Stimulated activated CD8-positive, alpha-beta memory T cell treated with anti-CD3 and anti-CD28 coated beads, Interleukin-7, amount 100 ng/mL, for 1 hour (primary cell): ENCODE results near the gene VPS13D.

ENCODE experiments used
- DNase-seq, 2 donors: peaks; one replicate each; pipeline ENCODE4 v3.0.0-alpha.2; 2020; ENCODE audit warnings: low read depth in 2 of 2

VPS13D gene

DNA sequence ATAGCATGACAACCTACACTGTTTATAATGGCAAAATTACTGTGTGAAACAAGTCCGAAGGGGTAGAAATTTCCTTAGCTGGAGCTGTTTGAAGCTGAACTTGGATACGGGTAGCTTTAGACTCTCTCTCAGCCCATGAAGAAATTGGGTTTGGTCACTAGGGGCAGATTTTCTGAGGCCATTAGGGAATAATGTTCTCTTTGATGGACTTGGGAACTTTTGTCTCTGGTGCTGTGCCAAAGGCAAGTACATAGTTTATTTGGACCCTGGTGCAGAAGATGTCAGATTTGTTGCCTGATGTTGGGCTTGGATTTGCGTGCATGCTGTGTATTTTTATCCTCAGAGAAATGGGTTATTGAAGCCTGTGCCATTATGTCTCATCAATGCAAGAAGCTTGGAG, 109.6 kb downstream of the VPS13D start:
- no peak for DNase-seq

DNA sequence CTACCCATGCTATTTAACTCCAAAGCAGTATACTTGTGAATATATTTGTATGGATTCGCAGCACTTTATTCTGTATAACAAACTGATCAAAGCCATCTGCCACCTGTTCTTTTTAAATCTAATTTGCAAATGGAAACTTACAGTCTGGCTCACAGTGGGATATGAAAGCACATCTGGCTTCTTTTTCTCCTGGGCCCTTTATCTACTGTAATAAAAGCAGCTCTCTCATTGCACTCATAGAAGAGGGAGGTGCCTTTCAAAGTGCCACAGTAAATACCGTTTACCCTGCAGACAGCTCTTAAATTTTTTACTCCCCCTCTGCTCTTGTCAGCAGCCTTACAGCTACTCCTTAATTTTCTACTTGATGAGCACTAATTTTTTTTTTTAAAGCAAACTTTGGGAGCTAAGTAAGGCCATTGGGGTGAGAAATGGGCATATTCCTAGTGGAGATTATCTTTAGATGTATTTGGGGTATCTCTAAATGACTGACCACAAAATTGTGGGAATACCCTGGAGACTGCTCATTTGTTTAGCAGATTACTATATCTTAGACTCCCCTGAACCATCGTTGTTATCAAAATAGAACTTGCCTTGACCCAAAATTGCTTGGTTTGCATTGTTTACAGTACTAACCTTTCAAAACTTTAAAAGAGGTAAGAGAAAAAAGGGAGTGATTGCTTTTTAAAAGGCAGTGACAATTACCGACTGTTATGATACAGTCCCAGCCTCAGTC, 110.1 kb downstream of the VPS13D start:
- no peak for DNase-seq

DNA sequence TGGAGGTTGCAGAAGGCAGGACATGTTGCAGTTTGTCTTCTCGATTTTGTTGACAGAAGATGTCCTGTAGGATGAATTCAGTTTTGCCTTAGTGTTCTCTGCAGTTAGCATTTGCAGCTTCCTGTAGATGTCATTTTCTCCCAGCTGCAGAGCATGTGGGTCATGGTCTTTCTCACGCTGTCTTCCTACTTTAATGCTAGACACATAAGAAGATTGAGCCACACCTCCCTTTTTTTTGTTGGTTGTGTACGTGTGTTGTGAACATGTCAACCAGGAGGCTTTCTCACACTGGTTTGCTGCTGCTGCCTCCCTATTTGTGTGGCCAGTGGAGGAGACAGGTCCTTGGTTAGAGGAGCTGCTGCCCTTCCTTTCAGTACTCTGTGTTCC, 110.7 kb downstream of the VPS13D start:
- DNase-seq, result no peak

DNA sequence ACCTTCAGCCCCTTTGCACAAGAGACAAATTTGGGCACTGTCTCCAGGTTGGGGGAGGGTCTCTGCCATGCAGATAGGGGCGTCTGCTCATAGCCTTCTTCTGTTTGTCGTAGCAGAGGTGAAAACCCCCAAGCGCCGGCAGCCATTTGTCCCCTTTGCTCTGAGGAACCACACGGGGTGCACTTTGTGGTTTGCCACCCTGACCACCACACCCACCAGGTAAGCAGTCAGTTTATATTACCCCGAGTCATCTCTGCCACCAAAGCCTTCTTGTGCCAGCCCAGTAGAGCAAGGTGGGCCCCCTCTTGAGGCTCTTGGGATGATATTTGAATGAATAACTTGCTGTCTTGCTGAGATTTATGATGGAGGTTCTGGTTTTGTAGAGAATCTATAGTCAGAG, 111.8 kb downstream of the VPS13D start:
- DNase-seq, result no peak

DNA sequence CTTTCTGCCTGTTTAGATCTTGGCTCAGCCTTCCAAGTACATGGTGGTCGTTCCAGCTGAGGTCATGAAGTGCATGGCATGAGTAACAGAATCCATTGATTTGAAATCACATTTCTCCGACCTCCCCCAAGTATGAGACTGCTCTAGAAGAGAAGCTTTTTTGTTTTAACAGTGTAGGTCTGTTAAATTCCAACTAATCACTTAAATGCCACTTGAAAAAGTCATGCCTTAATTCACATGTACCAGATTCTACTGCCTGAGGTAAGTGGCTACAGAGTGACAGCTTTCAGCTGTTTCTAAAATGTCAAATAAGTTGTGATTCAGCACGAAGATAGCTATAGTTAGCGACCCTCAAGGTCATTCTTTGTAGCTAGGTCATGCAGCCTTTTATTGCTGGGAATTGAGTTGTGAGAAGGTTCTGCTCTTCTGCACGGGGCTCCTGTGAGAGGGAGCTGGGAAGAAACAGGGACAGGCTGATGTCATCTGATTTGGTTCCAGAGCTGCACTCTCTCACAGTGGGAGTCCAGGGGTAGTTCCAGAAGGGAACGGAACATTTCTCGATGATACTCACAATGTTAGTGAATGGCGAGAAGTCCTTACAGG, 112.7 kb downstream of the VPS13D start:
- DNase-seq, result no peak

DNA sequence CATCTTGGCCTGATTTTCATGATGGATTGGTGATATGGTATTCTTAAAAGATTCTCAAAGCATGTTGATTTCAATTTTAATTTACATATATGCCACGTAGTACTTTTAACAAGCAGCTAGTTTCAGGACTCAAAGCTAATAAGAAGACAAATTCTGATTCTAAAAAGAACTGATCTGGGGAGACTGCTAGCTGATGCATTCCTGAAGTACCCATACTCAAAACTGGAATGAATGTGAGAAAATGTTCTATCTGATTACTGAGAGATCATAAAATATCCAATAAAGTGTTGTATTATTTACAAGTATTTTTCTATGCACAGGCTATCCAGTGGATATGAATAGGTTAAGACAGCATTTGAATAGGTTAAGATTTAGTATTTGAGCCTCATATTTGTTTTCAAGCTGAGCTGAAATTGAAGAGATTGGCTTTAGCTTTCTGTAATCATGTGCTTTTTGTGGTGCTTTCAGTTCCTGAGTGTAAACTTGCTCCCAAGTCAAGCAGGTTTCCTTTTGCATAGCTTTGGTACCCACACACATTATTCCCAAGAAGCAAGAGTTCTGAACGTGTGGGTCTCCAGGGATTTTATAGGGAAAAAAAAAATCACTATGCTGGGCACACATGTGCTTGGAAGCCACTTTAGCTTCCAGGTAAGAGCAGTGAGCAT, 114.1 kb downstream of the VPS13D start:
- DNase-seq, result no peak

DNA sequence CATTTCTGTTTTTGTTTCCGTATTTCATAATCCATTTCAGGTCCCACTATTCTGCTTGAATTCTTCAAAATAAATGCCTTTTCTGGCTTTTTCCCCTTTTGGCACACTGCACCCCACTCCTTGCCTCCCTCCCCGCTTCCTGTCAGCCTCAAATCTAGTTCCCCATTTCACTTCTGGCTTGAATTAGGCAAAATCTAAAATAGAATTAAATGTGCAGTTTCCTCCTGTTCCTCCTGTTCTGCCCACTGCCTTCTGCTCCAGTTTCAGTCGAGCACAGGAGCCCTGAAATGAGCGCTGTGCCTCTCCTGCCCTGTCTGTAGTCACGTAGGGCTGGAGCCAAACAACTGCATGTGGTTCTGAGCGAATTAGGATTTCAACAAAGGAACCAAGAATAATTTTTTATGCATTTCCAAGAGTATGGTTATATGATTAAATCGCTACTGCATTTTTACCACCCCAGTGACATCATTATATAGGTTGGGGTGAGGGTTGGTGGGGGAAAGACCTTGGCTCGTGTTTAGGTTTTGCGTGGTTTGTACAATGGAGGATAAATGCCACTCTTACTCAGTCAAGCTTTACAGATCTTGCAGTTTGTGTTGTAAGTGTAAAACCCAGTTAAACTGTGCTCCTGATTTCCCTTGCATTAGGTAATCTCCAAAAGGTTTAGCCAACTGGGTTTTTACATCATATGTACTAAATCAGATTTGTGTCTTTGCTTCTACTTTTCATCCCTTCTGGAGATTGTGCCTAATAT, 114.9 kb downstream of the VPS13D start:
- no peak for DNase-seq

DNA sequence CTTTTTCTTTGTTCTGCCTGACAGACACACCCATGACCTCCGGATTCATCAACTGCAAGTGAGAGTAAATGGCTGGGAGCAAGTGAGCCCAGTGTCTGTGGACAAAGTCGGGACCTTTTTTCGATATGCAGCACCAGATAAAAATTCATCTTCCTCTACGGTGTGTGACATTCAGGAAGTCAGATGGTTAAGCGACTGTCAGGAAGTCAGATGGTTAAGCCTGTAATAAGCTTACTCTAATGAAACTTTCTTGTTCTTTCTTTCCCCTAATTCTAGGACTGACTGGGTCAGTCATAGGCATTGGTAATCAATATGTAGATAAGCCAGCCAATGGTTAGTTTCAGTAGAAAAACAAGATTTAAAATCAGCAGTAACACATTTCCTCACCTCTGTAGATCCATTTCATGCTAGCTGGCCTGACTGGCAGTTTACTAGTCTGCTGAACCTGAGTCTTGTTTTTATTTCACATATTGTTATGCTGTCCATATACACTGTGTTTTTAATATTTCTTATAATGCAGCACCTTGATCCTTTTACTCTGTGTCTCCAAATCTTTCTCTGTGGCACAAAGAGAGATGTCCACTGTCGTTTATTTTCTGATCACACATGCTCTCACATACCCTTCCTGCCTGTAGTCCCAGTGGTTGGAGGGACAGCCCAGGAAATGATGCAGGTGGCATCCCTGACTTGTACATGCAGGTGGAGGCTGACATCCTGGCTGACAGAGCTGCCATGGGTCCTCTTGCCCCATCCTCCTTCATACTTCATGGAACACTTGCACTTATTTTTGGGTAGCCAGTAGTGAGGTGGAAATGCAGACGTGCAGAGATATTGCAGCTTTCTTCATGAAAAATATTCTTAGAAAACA, 115.8 kb downstream of the VPS13D start:
- DNase-seq, result no peak

DNA sequence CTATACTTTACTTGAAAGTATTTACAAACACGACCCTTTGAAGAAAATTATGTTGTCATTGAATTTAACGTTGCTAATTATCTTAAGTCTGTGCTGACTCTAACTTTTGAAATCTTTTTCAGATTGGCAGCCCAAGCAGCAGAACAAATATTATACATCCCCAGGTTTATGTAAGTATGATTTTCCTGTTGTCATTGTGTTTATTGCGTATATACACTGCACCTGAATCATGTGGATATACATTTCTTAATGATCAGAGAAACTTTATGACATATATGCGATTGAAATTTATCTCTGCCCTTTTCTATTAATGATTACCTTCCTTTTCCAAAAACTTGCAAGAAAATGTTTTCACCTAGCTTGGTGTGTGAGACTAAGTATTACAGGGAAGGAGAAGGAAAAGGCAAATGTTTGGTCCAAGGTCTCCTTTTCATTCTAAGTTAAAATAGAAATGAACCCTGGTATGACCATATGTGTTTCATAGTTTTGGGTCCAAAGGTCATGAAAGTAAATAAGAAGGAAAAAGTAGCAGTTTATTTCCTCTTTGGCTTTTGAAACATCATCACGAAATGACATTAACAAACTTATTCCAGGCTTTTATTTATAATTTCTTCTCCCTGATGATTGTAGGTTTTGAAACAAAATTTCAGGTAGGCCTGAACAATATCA, 116.8 kb downstream of the VPS13D start:
- DNase-seq, result no peak

DNA sequence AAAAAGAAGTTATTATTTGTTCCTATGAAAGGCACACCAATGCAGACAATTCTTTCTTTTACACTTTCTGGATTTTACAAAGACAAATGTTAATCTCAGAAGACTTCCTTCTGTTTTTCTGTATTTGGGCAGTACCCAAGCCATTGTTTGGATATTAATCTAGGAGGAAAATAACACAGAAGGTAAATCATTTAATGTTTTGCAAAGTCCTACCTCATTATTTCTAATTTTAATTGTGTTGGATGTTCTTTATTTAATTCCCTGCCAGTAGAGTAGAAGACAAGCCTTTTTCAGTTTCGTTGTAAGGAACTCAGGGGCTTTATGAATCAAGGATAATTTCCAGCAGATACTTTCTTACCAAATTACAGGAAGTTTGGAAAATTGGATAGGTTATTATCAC, 118.3 kb downstream of the VPS13D start:
- no peak for DNase-seq

DNA sequence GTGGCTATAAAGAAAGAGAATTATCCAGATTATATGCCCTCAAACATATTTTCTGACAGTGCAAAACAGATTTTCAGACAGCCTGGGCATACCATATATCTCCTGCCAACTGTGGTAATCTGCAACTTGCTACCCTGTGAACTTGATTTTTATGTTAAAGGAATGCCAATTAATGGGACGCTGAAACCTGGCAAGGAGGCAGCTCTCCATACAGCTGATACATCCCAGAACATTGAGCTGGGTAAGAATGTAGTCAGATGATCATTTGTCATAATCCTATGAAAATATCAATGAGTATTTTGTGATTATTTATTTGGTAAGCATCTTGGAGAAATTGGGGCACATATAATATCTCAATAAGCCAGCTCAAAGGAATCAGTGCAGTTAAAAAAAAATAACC, 124.2 kb downstream of the VPS13D start:
- no peak for DNase-seq

DNA sequence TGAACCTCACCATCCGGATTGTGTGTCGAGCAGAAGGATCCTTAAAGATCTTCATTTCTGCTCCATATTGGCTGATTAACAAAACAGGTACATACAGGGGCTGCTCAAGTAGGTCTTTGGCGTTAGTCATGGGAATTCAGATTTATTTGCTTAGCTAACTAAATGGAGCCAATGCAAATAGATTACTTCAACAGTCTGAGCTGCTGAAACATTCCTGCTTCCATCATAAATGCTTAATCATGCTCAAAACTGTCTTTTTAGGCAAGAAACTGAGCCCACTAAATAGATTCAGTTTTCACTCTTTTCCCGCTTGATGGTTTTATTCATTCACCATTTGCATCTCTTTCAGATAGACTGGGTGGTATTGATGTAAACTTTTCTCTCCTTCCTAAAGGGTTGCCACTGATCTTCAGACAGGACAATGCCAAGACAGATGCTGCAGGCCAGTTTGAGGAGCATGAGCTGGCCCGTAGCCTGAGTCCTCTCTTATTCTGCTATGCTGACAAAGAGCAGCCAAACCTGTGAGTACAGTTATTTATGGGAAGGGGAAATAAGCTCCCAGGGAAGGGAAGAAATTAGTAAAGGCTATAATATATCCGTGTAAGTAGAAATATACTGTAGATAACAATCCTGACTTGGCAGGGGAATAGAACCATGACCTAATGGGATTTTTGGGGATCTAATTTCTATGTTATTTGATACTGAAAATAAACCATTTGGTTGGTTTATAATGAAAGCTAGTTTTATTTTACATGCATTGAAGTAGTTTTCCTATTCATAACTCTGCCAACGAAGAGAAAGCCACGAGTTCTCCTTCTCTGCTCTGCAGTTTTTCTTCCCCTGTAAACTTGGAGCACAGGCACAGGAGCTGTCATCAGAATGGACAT, 126.4 kb downstream of the VPS13D start:
- no peak for DNase-seq

DNA sequence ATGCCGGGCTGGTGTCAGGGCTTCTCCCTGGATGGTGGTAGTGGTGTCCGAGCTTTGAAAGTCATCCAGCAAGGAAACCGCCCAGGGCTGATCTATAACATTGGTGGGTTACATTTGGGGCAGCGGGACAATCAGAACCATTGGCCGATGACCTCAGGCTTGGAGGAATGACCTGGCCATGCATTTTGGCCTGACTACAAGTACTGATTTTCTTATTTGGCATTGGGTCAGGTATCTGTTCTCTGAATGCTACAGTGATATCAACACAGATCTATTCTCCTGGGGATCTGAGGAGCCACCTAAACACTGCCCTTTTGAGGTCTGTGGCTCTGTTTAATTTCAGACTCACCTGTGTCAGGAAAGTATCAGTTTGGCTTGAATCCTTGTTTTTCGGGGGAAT, 128.7 kb downstream of the VPS13D start:
- DNase-seq, result no peak

DNA sequence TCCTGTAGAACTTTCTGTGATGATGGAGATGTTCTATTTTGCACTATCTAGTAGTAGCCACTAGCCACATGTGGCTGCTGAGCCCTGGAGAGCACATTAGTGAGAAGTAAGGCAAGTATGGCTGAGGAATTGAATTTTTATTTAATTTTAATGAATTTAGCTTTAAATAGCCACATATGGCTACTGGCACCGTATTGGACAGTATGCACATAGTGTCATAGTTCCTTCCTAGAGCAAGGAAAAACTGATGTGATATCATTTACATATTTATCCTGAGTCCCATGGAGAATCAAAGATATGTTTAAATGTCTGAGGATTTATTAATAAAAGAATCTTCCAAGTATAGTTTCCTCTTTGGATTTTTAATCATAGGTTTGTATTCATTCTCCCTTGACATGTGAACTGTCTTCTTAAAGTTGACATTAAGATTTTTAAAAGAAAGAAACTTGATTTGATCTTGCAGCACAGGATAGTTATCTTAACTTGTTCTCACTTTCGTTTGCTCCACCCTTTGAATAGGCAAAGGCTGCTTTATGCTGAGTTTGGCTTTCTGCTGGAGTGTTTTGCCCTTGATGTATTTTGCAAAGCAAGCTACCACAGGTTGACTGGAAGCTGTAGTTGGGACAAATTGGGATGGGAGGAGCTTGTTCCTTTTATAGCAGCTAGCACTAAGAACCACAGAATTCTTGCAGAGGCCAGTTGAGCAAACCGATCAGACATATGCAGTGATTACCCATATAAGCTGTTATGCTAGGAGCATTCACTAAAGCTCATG, 129.7 kb downstream of the VPS13D start:
- no peak for DNase-seq

DNA sequence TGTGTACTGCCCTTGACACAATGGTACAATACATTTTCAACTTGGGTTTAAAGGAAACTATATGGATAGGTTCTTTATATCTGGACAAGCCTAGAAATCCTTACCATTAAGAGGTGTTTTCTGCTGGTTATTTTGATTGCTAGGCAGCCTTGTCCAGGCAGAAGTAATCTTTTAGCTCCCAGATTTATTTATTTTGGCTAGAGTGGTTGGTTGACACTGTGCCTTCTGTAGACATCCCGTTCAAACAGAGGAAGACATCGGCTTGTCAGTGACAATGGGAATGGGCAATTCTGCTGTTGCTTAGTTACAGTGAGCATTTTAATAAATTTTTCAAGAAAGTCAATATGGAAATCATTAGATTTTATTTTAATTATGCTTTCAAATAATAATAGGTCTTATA, 138.8 kb downstream of the VPS13D start:
- no peak for DNase-seq

DNA sequence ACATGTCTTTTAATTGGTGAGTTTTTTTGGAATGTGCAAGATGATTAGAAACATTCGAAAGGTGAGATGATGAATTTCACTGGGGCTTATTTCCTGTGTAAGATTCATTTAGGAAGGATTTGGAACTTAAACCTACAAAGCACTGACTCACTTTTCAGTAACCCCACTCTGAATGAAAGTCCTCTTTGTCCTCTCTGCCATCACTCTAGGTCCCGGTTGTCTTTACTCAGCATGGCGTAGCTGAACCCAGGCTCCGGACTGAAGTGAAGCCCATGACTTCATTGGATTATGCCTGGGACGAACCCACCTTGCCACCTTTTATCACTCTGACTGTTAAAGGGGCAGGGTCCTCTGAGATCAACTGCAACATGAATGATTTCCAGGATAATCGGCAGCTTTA, 139.4 kb downstream of the VPS13D start:
- no peak for DNase-seq

DNA sequence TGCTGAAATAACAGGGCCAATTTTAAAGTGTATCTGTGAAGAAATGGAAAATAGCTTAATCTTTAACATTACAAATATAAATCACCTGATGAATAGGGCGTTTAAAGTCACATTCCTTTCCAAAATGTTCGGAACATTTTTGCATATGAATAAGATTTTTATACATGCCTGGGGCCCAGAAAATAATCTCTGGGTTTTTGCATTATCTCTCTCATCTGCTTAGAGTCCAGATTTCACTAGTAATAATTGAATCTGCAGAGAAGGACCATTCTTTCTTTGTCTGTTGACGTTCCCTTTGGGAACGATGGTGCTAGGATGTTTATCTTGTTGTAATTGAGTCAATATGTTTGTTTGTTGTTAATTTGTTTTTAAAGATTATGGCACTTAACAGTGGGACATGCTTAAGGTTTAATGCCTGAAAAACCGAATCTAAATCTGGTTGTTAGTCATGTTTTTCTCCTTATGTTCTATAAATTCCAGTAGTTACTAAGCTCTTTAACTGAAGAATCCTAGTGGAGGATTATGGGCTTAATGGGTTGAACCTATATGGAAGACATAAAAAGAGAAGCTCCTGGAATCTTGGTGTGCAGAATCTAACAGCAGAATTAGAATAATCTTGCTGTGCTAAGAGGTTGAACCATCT, 140.6 kb downstream of the VPS13D start:
- no peak for DNase-seq

DNA sequence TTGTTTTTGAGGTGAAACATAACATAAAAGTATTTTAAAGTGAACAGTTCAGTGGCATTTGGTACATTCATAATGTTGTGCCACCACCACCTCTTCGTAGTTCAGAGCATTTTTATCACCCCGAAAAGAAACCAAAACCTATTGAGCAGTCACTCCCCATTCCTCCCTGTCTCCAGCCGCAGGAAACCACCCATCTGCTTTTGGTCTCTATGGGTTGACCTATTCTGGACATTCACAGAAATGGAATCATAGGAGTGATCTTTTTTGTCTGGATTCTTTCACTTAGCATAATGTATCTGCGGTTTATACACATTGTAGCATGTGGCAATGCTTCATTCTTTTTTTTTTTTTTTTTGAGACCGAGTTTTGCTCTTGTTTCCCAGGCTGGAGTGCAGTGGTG, 141.2 kb downstream of the VPS13D start:
- no peak for DNase-seq

DNA sequence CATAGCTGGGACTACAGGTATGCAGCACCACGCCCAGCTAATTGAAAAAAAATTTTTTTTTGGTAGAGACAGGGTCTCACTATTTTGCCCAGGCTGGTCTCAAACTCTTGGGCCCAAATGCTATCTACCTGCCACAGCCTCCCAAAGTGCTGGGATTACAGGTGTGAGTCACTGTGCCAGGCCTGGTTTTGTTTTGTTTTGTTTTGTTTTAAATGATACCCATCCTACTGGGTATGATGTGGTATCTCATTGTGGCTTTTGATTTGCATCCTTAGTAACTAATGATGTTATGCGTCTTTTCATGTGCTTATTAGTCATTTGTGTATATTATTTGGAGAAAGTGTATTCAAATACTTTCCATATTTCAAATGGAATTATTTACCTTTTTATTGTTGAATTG, 142.3 kb downstream of the VPS13D start:
- no peak for DNase-seq
